HG02981 (cell line): ENCODE results near the gene ZBTB8OS.
"Not testable (repeated sequence)": the region's sequence is repeated elsewhere in the genome, so short reads cannot be mapped to it uniquely, and the experiment has no call there.

ENCODE experiments used
- ATAC-seq: cut with Tn5 transposase; IDR thresholded peaks from one replicate; pipeline ENCODE4 v1.9.1; 2021; ENCODE audit warnings: mild to moderate bottlenecking, moderate library complexity; ENCODE audit not compliant: unreplicated experiment

The ZBTB8OS gene

DNA sequence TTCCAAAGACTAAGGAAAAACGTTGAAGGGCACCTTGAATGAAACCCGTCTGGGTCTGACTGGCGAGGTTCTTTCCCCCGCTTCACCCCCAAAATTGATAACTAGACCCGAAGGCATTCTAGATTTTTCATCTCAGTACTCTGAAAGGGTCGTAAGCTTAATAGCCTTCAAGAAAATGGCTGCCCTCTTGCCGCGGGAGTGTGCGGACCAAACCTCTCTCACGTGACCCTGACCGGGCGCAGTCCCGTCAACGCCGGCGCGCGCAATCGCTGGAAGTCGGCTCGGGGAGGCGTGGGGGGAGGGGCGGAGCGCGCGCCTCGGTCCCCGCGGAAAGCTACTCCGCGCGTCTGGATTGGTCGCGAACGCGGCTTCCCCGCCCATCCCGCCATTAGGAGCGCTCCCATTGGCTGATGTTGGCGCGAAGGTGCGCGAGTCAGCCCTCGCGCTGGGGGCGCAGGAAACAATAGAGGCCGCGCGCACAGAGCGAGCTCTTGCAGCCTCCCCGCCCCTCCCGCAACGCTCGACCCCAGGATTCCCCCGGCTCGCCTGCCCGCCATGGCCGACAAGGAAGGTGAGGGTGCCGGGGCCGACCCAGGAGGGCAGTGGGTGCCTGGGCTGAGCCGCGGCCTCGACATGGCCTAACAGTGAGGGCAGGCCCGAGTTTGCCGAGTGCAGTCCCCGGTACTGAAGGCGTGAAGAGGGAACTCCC is 556 bp upstream of the ZBTB8OS start, which contains the start of gene RBBP4:
Gene RBBP4, plus strand, starts transcription at position 457 of the 709 bp plus-strand sequence. Its CDS starts 99 bp downstream, at position 556.
- ATAC-seq, result peak; percentile 79

DNA sequence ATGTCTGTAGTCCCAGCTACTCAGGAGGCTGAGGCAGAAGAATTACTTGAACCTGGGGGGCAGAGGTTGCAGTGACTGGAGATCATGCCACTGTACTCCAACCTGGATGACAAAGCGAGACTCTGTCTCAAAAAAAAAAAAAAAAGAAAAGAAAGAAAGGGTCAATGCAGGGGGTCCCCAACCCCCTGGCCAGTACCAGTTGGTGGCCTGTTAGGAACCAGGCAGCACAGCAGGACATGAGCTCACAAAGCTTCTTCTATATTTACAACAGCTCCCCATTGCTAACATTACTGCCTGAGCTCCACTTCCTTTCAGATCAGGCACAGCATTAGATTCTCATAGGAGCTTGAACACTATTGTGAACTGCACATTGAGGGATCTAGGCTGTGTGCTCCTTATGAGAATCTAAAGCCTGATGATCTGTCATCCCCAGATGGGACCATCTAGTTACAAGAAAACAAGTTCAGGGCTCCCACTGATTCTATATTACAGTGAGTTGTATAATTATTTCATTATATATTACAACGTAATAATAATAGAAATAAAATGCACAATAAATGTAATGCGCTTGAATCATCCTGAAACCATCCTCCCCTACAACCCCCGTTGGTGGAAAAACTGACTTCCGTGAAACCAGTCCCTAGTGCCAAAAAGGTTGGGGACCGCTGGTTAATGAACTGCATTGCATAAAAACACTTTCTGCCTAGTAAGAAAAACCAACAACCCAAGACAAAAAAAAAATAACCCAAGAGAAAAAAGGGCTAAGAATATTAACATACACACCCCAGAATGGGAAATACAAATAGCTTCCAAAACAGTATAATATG is 2.8 kb downstream of the ZBTB8OS start:
- ATAC-seq, result no peak

DNA sequence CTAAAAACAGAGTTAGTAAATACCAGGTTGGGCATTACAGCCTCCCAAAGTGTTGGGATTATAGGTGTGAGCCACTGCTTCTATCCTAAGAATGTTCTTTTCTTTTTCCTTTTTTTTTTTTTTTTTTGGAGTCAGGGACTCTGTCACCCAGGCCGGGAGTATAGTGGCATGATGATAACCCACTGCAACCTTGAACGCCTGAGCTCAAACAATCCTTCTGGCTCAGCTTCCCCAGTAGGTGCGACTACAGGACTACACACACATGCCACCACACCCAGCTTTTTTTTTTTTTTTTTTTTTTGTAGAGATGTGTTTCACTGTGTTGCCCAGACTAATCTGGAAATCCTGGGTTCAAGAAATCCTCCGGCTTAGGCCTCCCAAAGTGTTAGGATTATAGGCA is 5.9 kb downstream of the ZBTB8OS start:
- no peak for ATAC-seq

DNA sequence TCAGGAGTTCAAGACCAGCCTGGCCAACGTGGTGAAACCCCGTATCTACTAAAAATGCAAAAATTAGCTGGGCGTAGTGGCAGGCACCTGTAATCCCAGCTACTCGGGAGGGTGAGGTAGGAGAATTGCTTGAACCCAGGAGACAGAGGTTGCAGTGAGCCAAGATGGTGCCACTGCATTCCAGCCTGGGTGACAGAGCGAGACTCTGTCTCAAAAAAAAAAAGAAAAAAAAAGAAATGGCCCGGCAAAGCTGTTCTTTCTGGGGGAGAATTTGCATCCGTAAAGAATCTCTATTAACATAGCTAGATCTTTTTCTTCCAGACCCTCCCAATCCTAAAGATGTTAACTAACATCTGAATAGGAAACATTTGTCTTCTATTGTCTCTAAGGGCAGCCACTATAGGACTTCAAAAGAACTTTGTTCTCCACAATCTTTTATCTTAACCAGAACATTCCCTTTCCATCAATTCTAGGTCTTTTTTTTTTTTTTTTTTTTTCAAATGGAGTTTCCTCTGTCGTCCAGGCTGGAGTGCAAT is 8.0 kb downstream of the ZBTB8OS start:
- not testable (repeated sequence) for ATAC-seq

DNA sequence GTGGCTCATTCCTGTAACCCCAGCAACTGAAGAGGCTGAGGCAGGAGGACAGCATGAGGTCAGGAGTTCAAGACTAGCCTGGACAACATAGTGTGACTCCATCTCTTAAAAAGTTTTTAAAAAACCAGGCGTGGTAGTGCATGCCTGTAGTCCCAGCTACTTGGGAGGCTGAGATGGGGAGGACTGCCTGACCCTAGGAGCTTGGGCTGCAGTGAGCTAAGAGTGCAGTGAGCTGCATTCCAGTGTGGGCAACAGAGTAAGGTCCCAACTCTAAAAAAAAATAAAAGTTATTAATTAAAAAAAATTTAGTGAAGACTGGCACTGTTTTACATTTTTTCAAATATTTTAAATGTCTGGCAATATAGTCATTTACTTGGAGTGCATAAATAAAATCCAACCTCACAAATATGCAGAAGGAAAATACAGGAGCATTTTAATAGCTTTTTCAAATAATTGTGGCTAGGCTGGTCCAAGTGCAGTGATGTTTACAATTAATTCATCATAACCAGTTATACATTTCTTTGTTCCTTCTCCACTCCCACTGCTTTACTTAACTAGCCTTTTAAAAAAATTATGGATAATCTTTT is 10.8 kb downstream of the ZBTB8OS start:
- ATAC-seq, result no peak

DNA sequence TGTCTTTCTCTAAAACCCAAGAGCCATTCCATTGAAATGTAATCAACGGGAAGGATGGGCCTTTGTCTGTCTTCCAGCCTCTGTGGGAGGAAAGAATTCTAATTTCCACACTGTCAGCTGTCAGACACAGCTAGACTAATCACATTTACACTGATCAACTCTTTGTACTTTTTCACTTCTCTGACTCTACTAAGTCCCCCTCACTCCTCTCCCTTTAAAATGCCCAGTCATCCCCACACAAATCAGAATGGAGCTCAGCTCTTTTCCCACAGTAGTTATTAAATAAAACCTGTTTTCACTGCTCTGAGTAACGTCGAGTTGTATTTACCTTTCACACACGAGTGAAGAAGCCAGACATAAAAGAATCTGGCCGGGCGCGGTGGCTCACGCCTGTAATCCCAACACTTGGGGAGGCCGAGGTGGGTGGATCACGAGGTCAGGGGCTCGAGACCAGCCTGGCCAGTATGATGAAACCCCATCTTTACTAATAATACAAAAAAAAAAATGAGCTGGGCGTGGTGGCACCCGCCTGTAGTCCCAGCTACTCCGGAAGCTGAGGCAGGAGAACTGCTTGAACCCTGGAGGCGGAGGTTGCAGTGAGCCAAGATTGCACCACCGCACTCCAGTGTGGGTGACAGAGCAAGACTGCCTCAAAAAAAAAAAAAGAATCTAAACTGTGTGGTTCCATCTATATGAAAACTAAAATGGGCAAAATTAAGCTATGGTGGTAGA is 13.3 kb downstream of the ZBTB8OS start:
- ATAC-seq, result no peak

DNA sequence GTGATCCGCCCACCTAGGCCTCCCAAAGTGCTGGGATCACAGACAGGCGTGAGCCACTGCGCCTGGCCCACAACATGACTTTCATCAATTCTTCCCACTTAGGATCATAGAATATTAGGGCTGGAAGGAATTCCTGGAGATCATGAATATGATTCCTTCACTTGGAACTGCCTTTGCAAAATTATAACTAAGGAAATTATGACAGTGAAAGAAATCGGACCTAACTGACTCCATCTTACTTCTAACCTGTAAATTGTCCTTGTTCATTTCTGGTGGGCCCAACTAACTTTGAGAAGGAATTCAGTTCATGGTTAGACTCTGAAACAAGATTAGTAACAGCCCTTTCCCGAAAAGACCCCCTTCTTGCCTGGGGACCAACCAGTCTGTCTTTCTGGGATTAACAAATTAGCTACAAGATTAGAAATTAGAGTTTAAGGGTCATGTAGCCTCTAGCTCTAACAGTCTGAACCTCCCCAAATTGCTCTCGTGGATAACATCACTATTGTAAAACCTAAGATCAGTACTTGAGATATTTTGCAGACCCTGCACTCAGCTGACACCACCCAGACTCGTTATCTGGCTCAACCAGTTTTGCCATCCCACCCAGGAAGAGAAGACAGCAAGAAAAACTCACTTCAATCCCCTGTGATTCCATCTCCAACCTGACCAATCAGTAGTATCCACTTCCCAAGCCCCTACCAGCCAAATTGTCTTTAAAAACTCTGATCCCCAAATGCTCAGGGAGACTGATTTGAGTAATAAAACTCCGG is 14.7 kb downstream of the ZBTB8OS start:
- ATAC-seq, result no peak

DNA sequence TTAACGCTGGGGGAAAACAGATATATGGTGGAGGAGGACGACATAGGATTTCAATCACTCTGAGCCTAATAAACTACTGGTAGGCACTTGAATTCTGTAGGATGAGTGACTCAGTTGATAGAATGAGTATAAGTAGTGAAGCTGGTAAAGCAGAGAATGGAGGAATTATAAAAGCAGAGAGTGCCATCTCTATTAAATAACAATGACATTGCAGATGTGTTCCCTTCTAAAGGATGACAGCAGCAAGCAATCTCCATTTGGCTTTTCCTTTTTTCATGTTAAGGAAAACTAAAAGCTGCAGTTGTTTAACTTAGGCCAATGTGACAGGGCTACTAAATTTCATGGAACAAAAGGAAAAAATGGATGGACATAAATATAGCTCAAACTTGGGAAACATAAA is 17.5 kb downstream of the ZBTB8OS start:
- ATAC-seq, result no peak

DNA sequence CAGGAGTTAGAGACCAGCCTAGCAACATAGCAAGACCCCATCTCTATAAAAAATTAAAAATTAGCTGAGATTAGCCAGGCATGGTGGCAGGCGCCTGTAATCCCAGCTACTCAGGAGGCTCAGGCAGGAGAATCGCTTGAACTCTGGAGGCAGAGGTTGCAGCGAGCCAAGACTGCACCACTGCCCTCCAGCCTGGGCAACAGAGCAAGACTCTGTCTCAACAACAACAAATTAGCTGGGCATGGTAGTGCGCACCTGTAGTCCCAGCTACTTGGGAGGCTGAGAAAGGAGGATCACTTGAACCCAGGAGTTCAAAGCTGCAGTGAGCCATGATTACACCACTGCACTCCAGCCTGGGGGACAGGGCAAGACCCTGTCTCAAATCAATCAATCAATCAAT is 20.2 kb downstream of the ZBTB8OS start:
- not testable (repeated sequence) for ATAC-seq

DNA sequence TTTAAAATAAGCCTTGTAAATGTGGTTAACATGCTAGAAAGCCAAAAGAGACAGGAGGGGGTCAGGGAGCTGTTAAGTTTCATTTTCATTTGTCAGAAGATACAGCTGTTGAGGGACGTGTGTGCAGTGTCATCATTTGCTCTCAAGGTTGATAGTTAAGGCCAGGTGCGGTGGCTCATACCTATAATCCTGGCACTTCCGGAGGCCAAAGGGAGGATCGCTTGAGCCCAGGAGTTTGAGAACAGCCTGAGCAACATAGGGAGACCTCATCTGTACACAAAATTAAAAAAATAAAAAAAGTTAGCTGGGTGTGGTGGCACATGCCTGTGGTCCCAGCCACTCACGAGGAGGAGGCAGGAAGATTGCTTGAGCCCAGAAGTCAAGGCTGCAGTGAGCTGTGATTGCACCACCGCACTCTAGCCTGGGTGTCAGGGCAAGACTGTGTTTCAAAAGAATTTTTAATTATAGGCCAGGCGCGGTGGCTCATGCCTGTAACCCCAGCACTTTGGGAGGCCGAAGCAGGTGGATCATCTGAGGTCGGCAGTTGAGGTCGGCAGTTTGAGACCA is 22.7 kb downstream of the ZBTB8OS start:
- ATAC-seq, result peak; percentile 77

DNA sequence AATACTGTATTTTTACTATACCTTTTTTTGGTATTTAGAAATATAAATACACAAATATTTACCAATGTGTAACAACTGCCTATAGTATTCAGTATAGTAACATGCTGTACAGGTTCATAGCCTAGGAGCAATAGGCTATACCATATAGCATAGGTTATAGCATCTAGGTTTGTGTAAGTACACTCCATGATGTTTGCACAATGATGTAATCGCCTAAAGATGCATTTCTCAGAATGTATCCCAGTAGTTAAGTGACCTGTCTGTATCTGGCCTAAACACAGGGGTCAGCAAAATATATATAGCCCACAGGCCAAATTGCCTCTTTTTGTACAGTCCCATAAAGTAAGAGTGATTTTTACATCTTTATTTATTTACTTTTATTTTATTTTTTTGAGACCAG is 24.2 kb downstream of the ZBTB8OS start:
- ATAC-seq, result no peak

DNA sequence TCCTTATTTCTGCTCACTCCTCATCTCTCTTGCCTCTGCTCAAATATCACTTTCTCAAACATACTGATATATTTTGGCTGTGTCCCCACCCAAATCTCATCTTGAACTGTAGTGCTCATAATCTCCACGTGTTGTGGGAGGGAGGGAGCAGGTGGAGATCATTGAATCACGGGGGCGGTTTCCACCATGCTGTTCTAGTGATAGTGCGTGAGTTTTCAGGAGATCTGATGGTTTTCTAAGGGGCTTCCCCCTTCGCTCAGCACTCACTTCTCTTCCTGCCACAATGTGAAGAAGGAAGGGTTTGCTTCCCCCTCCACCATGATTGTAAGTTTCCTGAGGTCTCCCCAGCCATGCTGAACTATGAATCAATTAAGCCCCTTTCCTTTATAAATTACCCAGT is 26.6 kb downstream of the ZBTB8OS start:
- no peak for ATAC-seq

DNA sequence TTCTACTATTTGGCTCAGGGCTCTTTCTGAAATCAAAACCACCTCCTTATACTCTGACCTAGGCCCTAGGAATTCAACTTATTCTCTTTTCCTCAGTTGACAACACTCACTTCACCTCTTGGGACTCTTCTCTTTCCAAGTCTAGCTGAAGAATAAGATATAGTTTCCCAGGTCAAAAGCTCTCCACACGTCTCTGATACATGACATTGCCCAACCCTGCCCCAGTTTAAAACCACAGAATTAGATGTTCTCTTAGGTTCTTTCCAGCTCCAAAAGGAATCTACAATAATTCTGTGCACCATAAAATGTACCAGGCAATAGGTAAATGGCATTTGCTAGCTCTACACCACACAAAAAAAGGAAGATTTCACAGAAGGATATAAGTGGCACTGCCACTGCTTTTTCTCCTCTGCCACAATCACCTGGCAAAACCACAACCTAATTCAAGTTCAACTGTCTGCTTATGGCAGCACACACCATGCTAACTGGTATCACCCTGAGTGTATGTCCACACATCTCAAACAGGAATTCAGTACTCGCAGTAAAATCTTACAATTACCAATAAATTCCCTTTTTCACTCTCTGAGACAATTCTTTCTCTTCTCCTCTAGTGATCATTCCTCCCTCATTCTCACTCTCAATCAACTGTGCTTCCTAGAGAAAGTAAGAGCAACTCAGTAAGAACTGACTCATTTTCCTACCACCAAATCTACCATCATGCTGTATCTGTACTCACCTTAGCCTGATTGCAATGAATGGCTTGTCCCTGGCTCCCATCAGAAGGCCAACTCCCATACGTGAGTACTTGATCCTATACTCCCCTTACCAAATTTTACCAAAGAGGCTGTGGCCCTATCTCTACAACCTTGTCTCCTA is 27.3 kb downstream of the ZBTB8OS start:
- ATAC-seq, result no peak

DNA sequence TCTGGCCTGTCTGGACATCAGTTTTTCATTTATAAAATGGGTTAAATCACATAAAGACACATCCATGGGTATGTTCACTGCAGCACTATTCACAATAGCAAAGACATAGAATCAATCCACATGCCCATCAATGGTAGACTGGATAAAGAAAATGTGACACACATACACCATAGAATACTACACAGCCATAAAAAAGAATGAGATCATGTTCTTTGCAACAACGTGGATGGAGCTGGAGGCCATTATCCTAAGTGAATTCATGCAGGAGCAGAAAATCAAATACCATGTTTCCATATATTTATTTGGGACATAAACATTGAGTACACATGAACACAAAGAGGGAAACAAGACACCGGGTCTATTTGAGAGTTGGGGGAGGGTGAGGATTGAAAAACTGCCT is 28.1 kb downstream of the ZBTB8OS start:
- ATAC-seq, result no peak

DNA sequence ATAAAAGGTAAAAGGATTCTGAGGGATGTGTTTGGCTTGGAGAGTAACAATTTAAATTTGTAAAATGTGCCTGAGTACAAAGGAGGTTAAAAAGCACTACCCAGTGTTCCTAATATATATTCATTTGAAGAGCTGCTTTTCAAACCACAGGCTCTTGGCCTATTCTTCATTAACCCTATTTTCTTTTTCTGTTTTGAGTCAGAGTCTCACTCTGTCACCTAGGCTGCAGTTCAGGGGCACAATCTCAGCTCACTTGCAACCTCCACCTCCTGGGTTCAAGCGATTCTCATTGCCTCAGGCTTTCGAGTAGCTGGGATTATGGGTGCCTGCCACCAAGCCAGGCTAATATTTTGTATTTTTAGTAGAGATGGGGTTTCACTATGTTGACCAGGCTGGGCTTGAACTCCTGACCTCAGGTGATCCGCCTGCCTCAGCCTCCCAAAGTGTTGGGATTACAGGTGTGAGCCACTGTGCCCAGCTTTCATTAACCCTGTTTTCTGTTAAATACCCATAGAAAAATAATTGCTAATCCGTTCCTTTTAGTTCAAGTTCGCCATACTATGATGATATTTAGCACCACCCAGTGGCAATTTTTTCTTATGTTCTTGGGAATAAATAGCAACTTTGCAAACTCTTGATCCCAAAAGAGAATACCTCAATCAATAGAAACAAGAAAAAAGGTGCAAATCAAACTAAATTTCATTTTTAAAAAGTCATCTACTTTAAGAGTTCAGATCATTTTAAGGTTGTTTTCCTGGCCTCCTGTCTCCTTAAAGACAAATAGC is 30.5 kb downstream of the ZBTB8OS start:
- ATAC-seq, result peak; percentile 79

DNA sequence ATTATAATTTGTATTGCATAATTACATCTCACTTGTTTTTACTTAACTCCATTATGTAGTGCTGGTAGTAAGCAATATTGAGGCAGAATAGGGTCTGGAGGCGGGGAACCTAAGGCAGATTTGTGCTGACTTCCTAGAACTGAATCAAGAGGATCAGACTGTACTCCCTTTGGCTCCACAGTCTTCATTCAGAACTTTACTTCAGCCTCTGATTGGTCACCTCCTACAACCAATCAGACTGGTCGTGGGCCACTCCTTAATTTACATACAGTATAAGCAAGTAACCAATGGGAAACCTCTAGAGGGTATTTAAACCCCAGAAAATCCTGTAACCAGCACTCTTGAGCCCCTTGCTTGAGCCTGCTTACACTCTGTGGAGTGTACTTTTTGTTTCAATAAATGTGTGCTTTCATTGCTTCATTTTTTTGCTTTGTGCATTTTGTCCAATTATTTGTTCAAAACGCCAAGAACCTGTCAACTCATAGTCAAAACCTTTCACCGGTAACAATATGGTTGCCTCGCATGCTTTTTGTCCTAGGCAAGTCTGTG is 31.6 kb downstream of the ZBTB8OS start:
- ATAC-seq, result no peak

DNA sequence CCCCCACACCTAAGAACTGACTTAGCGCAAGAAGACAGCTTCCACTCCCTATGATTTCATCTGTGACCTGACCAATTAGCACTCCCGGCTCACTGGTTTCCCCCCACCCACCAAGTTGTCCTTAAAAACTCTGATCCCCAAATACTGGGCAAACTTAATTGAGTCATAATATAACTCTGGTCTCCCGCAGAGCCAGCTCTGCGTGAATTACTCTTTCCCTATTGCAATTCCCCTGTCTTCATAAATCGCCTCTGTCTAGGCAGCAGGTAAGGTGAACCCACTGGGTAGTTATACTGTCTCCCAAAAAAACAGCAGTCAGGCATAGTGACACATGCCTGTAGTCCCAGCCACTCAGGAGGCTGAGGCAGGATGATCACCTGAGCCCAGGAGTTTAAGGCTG is 36.9 kb downstream of the ZBTB8OS start:
- ATAC-seq, result no peak
